Neural cell (in vitro differentiated cells): Measurements from ENCODE around the gene MPL.

Source experiments
- EP300 ChIP-seq: fragments of 450-650 bp; conservative IDR thresholded peaks from 2 replicates; pipeline ENCODE4 v1.6.1; 2014; ENCODE audit warnings: antibody characterized with exemption, mild to moderate bottlenecking, moderate library complexity; ENCODE audit not compliant: poor library complexity, severe bottlenecking
- EZH2 ChIP-seq: fragments of 200-600, 300-800 bp; shearing (Covaris generic), sonication (generic); IDR thresholded peaks from 2 replicates; pipeline ENCODE4 v1.6.1; 2014; ENCODE audit warnings: antibody characterized with exemption, low read length, borderline replicate concordance, mild to moderate bottlenecking; ENCODE audit not compliant: insufficient read depth, poor library complexity, severe bottlenecking
- POLR2AphosphoS5 ChIP-seq: IDR thresholded peaks from 2 replicates; pipeline ENCODE4 v1.6.1; 2012

- TF ChIP-seq EZH2 (no peak), EP300 (no peak), POLR2AphosphoS5 (no peak)
These were observed 25.8 kb downstream of the MPL start for GRCh38 chr1:43363283-43363934.
